ENCODE results near the gene FOXP3.

The FOXP3 gene

GRCh38 chrX:49266523-49267445 lies 2.3 kb upstream of the FOXP3 start:
- no peak overlapping the region for H3K4me3 Mint-ChIP-seq
- no peak for ATAC-seq
- no peaks in the 10 kb centered on the region for H3K9me3 Mint-ChIP-seq
- H3K27ac Mint-ChIP-seq: peak overlapping the region; percentile 90
- peaks cover 15% of the 10 kb centered on the region for H3K4me1 Mint-ChIP-seq
- peaks cover 7% of the 10 kb centered on the region for H3K36me3 Mint-ChIP-seq
- no peaks in the 10 kb centered on the region for H3K27me3 Mint-ChIP-seq

DNA sequence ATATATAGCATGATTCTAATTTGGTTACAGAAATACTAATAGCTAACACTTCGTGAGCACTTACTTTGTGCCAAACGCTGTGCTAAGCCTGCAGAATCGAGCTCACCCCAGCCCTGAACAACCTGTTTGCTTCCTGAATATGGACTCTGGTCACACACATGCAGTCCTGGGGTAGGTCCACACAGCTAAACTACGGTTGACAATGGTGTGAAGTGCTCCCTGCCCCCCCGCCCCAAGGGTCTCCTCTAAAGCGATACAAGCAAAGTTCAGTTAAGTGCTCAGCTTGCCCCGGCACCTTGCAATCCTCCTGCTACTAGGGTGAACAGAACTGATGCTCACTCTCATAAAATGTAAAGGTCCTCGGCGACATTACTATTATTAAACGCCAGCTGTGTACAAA lies 879 bp downstream of the FOXP3 start:
- Mint-ChIP-seq H3K4me3 (no peak overlapping the region), H3K4me1 (peaks cover 6% of the 10 kb centered on the region)

DNA sequence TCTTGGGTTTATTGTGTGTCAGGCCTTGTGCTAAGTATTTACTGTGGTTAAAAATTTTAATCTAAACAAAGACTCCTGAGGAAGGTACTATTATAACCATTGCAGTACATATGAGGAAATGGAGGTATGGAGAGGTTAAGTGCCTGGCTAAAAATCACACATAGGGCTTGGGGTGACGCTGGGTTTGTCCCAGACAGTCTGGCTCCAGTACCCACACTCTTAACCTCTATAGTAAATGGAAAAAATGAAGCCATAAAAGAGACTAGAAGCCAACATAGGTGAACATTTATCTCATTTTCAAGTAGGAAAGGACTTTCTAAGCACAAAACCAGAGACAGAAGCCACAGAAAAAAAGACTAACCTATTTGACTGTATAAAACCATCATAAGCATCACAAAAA lies 1.9 kb downstream of the FOXP3 start:
- Mint-ChIP-seq H3K36me3 (no peaks in the 10 kb centered on the region), H3K27me3 (no peaks in the 10 kb centered on the region), H3K4me3 (no peak overlapping the region), H3K9me3 (no peaks in the 10 kb centered on the region), H3K4me1 (peaks cover 8% of the 10 kb centered on the region), H3K27ac (no peak overlapping the region)
- no peak for ATAC-seq

More for the DNA sequence above, 879 bp downstream of the FOXP3 start:
- no peaks in the 10 kb centered on the region for H3K27me3 Mint-ChIP-seq
- H3K9me3 Mint-ChIP-seq: no peaks in the 10 kb centered on the region
- ATAC-seq: no peak
- H3K36me3 Mint-ChIP-seq: no peaks in the 10 kb centered on the region
- H3K27ac Mint-ChIP-seq: no peak overlapping the region

GRCh38 chrX:49260221-49260985 lies 4.1 kb downstream of the FOXP3 start:
- H3K27me3 Mint-ChIP-seq: no peaks in the 10 kb centered on the region
- no peak overlapping the region for H3K27ac Mint-ChIP-seq
- no peaks in the 10 kb centered on the region for H3K36me3 Mint-ChIP-seq
- no peak for ATAC-seq
- H3K4me3 Mint-ChIP-seq: no peak overlapping the region
- H3K4me1 Mint-ChIP-seq: peaks cover 15% of the 10 kb centered on the region
- no peaks in the 10 kb centered on the region for H3K9me3 Mint-ChIP-seq

GRCh38 chrX:49258749-49259124 lies 5.8 kb downstream of the FOXP3 start:
- Mint-ChIP-seq H3K27ac (no peak overlapping the region), H3K27me3 (no peaks in the 10 kb centered on the region), H3K36me3 (no peaks in the 10 kb centered on the region), H3K4me3 (no peak overlapping the region), H3K9me3 (no peaks in the 10 kb centered on the region), H3K4me1 (peaks cover 15% of the 10 kb centered on the region)
- no peak for ATAC-seq

- Mint-ChIP-seq H3K4me1 (peaks cover 15% of the 10 kb centered on the region), H3K9me3 (no peaks in the 10 kb centered on the region), H3K4me3 (no peak overlapping the region), H3K27me3 (no peaks in the 10 kb centered on the region), H3K27ac (peak overlapping the region; percentile 78), H3K36me3 (no peaks in the 10 kb centered on the region)
- peak; percentile 60 for ATAC-seq
These were observed 6.4 kb downstream of the FOXP3 start for GRCh38 chrX:49257846-49258748.

DNA sequence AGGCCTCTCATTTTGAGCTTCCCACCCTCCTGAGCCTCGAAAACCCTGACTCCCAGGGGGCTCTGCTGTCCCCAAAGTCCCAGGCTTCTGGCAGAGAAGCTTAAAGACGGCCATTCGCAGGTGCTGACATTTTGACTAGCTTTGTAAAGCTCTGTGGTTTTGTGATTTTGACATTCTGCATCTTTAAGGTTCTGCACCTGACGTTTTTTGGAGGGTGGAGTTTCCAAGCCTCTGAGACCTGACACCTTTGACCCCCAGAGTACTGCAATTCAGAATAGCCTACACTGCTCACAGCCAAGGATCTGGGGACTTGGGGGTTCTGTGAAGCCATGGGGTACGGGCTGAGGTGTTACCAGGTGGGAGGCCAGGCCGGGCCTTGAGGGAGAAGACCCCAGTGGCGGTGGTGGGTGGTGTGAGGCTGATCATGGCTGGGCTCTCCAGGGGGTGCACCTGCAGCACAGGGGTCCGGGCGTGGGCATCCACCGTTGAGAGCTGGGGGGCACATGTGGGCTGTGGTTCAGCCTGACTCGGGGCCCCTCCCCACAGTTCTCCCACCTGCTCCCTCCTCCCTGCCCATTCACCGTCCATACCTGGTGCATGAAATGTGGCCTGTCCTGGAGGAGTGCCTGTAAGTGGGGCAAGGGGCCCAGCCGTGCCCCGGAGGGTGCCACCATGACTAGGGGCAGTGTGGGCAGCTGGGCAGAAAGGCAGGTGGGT lies 7.3 kb downstream of the FOXP3 start:
- ATAC-seq: peak; percentile 61
- peak overlapping the region; percentile 78 for H3K27ac Mint-ChIP-seq

DNA sequence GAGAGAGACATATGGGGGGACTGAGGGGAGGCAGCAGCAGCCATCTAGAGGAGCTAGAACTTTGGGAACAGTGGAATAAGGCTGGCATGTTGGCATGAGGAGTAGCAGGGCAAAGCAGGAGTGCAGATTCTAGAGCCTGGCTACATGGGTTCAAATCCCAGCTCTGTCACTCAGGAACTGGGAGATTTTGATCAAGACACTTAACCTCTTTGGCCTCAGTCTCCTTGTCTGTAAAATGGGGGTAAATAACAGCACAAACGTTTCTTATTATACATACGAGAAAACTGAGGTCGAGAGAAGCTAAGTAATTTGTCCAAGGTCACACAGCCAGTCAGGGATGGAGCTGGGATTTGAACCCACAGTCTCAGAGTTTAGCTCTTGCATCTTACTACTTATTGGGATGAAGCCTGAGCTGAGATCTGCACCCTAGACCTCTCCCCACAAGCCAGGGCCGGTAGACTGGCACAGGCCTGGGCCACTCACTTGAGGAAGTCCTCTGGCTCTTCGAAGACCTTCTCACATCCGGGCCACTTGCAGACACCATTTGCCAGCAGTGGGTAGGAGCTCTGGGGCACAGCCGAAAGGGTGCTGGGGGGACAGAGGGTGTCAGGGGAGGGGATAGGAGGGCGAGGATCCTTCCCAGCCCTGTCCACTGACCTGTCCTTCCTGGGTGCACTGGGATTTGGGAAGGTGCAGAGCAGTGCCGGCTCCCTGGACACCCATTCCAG lies 8.1 kb downstream of the FOXP3 start:
- ATAC-seq: no peak
- Mint-ChIP-seq H3K27ac (no peak overlapping the region), H3K4me3 (no peak overlapping the region)

More for the DNA sequence above, 7.3 kb downstream of the FOXP3 start:
- H3K9me3 Mint-ChIP-seq: no peaks in the 10 kb centered on the region
- H3K27me3 Mint-ChIP-seq: no peaks in the 10 kb centered on the region
- peak overlapping the region; percentile 57 for H3K4me3 Mint-ChIP-seq
- peaks cover under 1% of the 10 kb centered on the region for H3K36me3 Mint-ChIP-seq
- H3K4me1 Mint-ChIP-seq: peaks cover 15% of the 10 kb centered on the region

GRCh38 chrX:49254639-49255038 lies 9.9 kb downstream of the FOXP3 start:
- Mint-ChIP-seq H3K27me3 (no peaks in the 10 kb centered on the region), H3K36me3 (peaks cover 22% of the 10 kb centered on the region), H3K4me3 (no peak overlapping the region), H3K27ac (no peak overlapping the region), H3K9me3 (no peaks in the 10 kb centered on the region), H3K4me1 (peaks cover 15% of the 10 kb centered on the region)
- no peak for ATAC-seq

More for the DNA sequence above, 8.1 kb downstream of the FOXP3 start:
- peaks cover 15% of the 10 kb centered on the region for H3K4me1 Mint-ChIP-seq
- H3K27me3 Mint-ChIP-seq: no peaks in the 10 kb centered on the region
- no peaks in the 10 kb centered on the region for H3K9me3 Mint-ChIP-seq
- H3K36me3 Mint-ChIP-seq: peaks cover 8% of the 10 kb centered on the region

GRCh38 chrX:49251325-49251724 lies 13.2 kb downstream of the FOXP3 start:
- peak overlapping the region; percentile 8 for H3K27ac Mint-ChIP-seq
- no peaks in the 10 kb centered on the region for H3K9me3 Mint-ChIP-seq
- H3K36me3 Mint-ChIP-seq: peaks cover 44% of the 10 kb centered on the region
- no peak for ATAC-seq
- H3K27me3 Mint-ChIP-seq: no peaks in the 10 kb centered on the region
- H3K4me1 Mint-ChIP-seq: no peaks in the 10 kb centered on the region
- no peak overlapping the region for H3K4me3 Mint-ChIP-seq

DNA sequence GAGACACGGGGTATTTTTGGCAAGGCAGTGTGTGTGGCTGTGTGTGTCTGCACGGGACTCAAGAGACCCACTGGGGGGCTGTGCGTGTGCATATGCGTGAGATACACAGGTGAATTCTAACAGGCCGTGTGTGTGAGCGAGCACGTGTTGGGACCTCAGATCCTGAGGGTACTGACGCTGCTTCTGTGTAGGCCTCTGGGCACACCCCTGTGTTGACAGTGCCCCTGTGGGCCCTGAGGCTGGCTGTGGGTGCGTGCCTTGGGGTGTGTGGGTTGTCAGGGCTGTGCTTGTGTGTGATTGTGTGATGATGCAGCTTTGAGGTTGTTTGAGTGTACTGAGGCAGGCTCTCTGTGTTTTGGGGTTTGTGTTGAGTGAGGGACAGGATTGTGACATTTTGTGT lies 13.9 kb downstream of the FOXP3 start:
- ATAC-seq: no peak
- Mint-ChIP-seq H3K27me3 (no peaks in the 10 kb centered on the region), H3K4me3 (no peak overlapping the region), H3K4me1 (no peaks in the 10 kb centered on the region), H3K9me3 (no peaks in the 10 kb centered on the region), H3K27ac (no peak overlapping the region), H3K36me3 (peaks cover 46% of the 10 kb centered on the region)

DNA sequence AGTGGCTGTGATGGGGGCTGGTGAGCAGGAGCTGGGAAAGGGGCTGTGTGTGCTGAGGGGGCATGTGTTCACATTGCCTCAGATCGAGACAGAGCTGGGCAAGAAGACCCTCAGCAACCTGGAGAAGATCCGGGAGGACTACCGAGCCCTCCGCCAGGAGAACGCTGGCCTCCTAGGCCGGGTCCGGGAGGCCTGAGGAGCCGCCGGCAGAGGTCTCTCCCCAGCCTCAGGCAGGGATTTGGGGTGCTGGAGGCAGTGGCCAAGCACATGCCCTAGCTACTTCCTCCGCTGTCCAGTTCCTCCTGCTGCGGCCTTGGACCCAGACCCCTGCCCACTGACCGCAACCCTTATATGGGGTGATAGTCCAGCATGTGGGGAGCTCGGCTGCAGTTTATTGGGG lies 14.4 kb downstream of the FOXP3 start:
- H3K4me3 Mint-ChIP-seq: no peak overlapping the region
- no peaks in the 10 kb centered on the region for H3K9me3 Mint-ChIP-seq
- peaks cover 50% of the 10 kb centered on the region for H3K36me3 Mint-ChIP-seq
- no peaks in the 10 kb centered on the region for H3K27me3 Mint-ChIP-seq
- no peak overlapping the region for H3K27ac Mint-ChIP-seq
- ATAC-seq: no peak
- no peaks in the 10 kb centered on the region for H3K4me1 Mint-ChIP-seq

- H3K4me1 Mint-ChIP-seq: no peaks in the 10 kb centered on the region
- ATAC-seq: no peak
- H3K27ac Mint-ChIP-seq: no peak overlapping the region
- H3K9me3 Mint-ChIP-seq: no peaks in the 10 kb centered on the region
- no peak overlapping the region for H3K4me3 Mint-ChIP-seq
- peaks cover 54% of the 10 kb centered on the region for H3K36me3 Mint-ChIP-seq
- H3K27me3 Mint-ChIP-seq: no peaks in the 10 kb centered on the region
These were observed 14.9 kb downstream of the FOXP3 start for GRCh38 chrX:49249616-49250015.

- no peak overlapping the region for H3K4me3 Mint-ChIP-seq
- no peaks in the 10 kb centered on the region for H3K4me1 Mint-ChIP-seq
- no peaks in the 10 kb centered on the region for H3K27me3 Mint-ChIP-seq
- peaks cover 60% of the 10 kb centered on the region for H3K36me3 Mint-ChIP-seq
- H3K9me3 Mint-ChIP-seq: no peaks in the 10 kb centered on the region
- ATAC-seq: no peak
- no peak overlapping the region for H3K27ac Mint-ChIP-seq
These were observed 15.4 kb downstream of the FOXP3 start for GRCh38 chrX:49249071-49249470.
